Duodenal mucosa (tissue), 2 donors: ENCODE data around the gene EBF3.

Source experiments
- H3K27ac ChIP-seq: one replicate; pipeline ENCODE4 v1.7.0; 2013; ENCODE audit warnings: low read depth, low read length
- H3K27me3 ChIP-seq, 2 donors: one replicate each; pipeline ENCODE4 v1.7.0; 2013; ENCODE audit warnings: low read length in 2 of 2, control low read depth in 1 of 2; ENCODE audit not compliant: insufficient read depth in 2 of 2, control insufficient read depth in 1 of 2
- H3K36me3 ChIP-seq, 2 donors: one replicate each; pipeline ENCODE4 v1.7.0; 2013; ENCODE audit warnings: low read length in 2 of 2, control low read depth in 1 of 2; ENCODE audit not compliant: insufficient read depth in 2 of 2, control insufficient read depth in 1 of 2
- H3K4me1 ChIP-seq, 2 donors: one replicate each; pipeline ENCODE4 v1.7.0; 2013; ENCODE audit warnings: low read length in 2 of 2, control low read depth in 1 of 2; ENCODE audit not compliant: insufficient read depth in 2 of 2, control insufficient read depth in 1 of 2
- H3K4me3 ChIP-seq, 2 donors: one replicate each; pipeline ENCODE4 v1.7.0; 2013; ENCODE audit warnings: low read length in 2 of 2, low read depth in 1 of 2
- H3K9ac ChIP-seq, 2 donors: one replicate each; pipeline ENCODE4 v1.7.0; 2013; ENCODE audit warnings: low read length in 2 of 2, low read depth in 1 of 2
- H3K9me3 ChIP-seq, 2 donors: one replicate each; pipeline ENCODE4 v1.7.0; 2013; ENCODE audit warnings: low read length in 2 of 2, control low read depth in 1 of 2; ENCODE audit not compliant: control insufficient read depth in 1 of 2

The EBF3 gene

GRCh38 chr10:129937351-129937751 lies 26.7 kb downstream of the EBF3 start:
- Histone ChIP-seq H3K27me3 (peaks cover 0 to 3% of the 10 kb centered on the region in 2 donors), H3K36me3 (no peaks in the 10 kb centered on the region), H3K27ac (no peak overlapping the region), H3K4me1 (no peaks in the 10 kb centered on the region), H3K9ac (no peak overlapping the region), H3K9me3 (no peaks in the 10 kb centered on the region), H3K4me3 (no peak overlapping the region)

- H3K27ac ChIP-seq: no peak overlapping the region
Measured at GRCh38 chr10:129936923-129937300, 27.2 kb downstream of the EBF3 start.

GRCh38 chr10:129936266-129936922 lies 27.7 kb downstream of the EBF3 start:
- H3K9me3 ChIP-seq: no peaks in the 10 kb centered on the region
- H3K9ac ChIP-seq: no peak overlapping the region
- no peaks in the 10 kb centered on the region for H3K36me3 ChIP-seq
- H3K27ac ChIP-seq: no peak overlapping the region
- no peak overlapping the region for H3K4me3 ChIP-seq
- H3K27me3 ChIP-seq: peaks cover 0 to 3% of the 10 kb centered on the region in 2 donors
- no peaks in the 10 kb centered on the region for H3K4me1 ChIP-seq

More at GRCh38 chr10:129936923-129937300, 27.2 kb downstream of the EBF3 start:
- H3K4me3 ChIP-seq: no peak overlapping the region
- H3K36me3 ChIP-seq: no peaks in the 10 kb centered on the region
- H3K9me3 ChIP-seq: no peaks in the 10 kb centered on the region
- H3K9ac ChIP-seq: no peak overlapping the region
- H3K4me1 ChIP-seq: no peaks in the 10 kb centered on the region
- peaks cover 0 to 3% of the 10 kb centered on the region in 2 donors for H3K27me3 ChIP-seq

- no peak overlapping the region for H3K9ac ChIP-seq
- no peaks in the 10 kb centered on the region for H3K36me3 ChIP-seq
- peaks cover 0 to 3% of the 10 kb centered on the region in 2 donors for H3K27me3 ChIP-seq
- no peaks in the 10 kb centered on the region for H3K4me1 ChIP-seq
- H3K27ac ChIP-seq: no peak overlapping the region
- no peak overlapping the region for H3K4me3 ChIP-seq
- no peaks in the 10 kb centered on the region for H3K9me3 ChIP-seq
Measured at GRCh38 chr10:129935867-129936152, 28.3 kb downstream of the EBF3 start.

- peaks cover 0 to 3% of the 10 kb centered on the region in 2 donors for H3K27me3 ChIP-seq
- H3K4me1 ChIP-seq: no peaks in the 10 kb centered on the region
- no peak overlapping the region for H3K4me3 ChIP-seq
- H3K36me3 ChIP-seq: no peaks in the 10 kb centered on the region
- H3K9me3 ChIP-seq: no peaks in the 10 kb centered on the region
- H3K9ac ChIP-seq: no peak overlapping the region
- H3K27ac ChIP-seq: no peak overlapping the region
Measured at GRCh38 chr10:129935102-129935866, 28.8 kb downstream of the EBF3 start.

GRCh38 chr10:129934196-129934925 lies 29.7 kb downstream of the EBF3 start:
- no peak overlapping the region for H3K4me3 ChIP-seq
- H3K9ac ChIP-seq: no peak overlapping the region
- peaks cover 0 to 3% of the 10 kb centered on the region in 2 donors for H3K27me3 ChIP-seq
- H3K27ac ChIP-seq: no peak overlapping the region
- H3K9me3 ChIP-seq: no peaks in the 10 kb centered on the region
- H3K36me3 ChIP-seq: no peaks in the 10 kb centered on the region
- H3K4me1 ChIP-seq: no peaks in the 10 kb centered on the region

- no peak overlapping the region for H3K9ac ChIP-seq
- H3K4me1 ChIP-seq: no peaks in the 10 kb centered on the region
- peaks cover 0 to 3% of the 10 kb centered on the region in 2 donors for H3K27me3 ChIP-seq
Measured at GRCh38 chr10:129933456-129934092, 30.5 kb downstream of the EBF3 start.

GRCh38 chr10:129932751-129933433 lies 31.2 kb downstream of the EBF3 start:
- H3K9me3 ChIP-seq: no peaks in the 10 kb centered on the region
- peaks cover 0 to 3% of the 10 kb centered on the region in 2 donors for H3K27me3 ChIP-seq
- no peaks in the 10 kb centered on the region for H3K4me1 ChIP-seq
- H3K36me3 ChIP-seq: no peaks in the 10 kb centered on the region
- no peak overlapping the region for H3K27ac ChIP-seq
- H3K4me3 ChIP-seq: no peak overlapping the region
- no peak overlapping the region for H3K9ac ChIP-seq

More at GRCh38 chr10:129933456-129934092, 30.5 kb downstream of the EBF3 start:
- Histone ChIP-seq H3K9me3 (no peaks in the 10 kb centered on the region), H3K4me3 (no peak overlapping the region), H3K27ac (no peak overlapping the region), H3K36me3 (no peaks in the 10 kb centered on the region)

GRCh38 chr10:129932182-129932581 lies 31.9 kb downstream of the EBF3 start:
- H3K4me1 ChIP-seq: no peaks in the 10 kb centered on the region
- peaks cover 3% of the 10 kb centered on the region in 2 donors for H3K27me3 ChIP-seq
- no peak overlapping the region for H3K9ac ChIP-seq

More at GRCh38 chr10:129932182-129932581, 31.9 kb downstream of the EBF3 start:
- Histone ChIP-seq H3K27ac (no peak overlapping the region), H3K36me3 (no peaks in the 10 kb centered on the region), H3K9me3 (no peaks in the 10 kb centered on the region), H3K4me3 (no peak overlapping the region)
